Thyroid gland (tissue), 4 donors: Measurements from ENCODE around the gene TPCN1. TPM values are rescaled to one million over a fixed set of nuclear protein-coding genes. Genes with fewer than 3 reads are reported as not detected.

Source experiments
- DNase-seq, 2 donors: peaks; one replicate each; pipeline ENCODE4 v3.0.0-alpha.2; 2019
- H3K27ac ChIP-seq, 3 donors: fragments of 200-600 bp; sonication (generic); 1 replicate in 2 of 3; 2 replicates in 1 of 3; pipeline ENCODE4 v1.5.1; 2016 to 2019; ENCODE audit warnings: mild to moderate bottlenecking in 1 of 3, moderate library complexity in 1 of 3
- H3K27me3 ChIP-seq: fragments of 200-600 bp; sonication (generic); one replicate; pipeline ENCODE4 v1.5.1; 2019
- H3K36me3 ChIP-seq, 2 donors: fragments of 200-600 bp; sonication (generic); one replicate each; pipeline ENCODE4 v1.5.1; 2016 to 2019
- H3K4me1 ChIP-seq, 2 donors: fragments of 200-600 bp; sonication (generic); one replicate each; pipeline ENCODE4 v1.5.1; 2017 to 2019
- H3K4me3 ChIP-seq, 3 donors: fragments of 200-600 bp; sonication (generic); replicated peaks in 1 of 3; 1 replicate in 2 of 3; 2 replicates in 1 of 3; pipeline ENCODE4 v1.5.1; 2016; ENCODE audit warnings: mild to moderate bottlenecking in 1 of 3
- H3K9me3 ChIP-seq: fragments of 200-600 bp; sonication (generic); one replicate; pipeline ENCODE4 v1.5.1; 2017
- CTCF ChIP-seq, 6 experiments: fragments of 200-600 bp in 3 of 6; fragments of 450-650 bp in 3 of 6; sonication (generic) in 3 of 6; IDR thresholded peaks; one replicate each; pipeline ENCODE4 v1.5.1; 2016 to 2019; ENCODE audit warnings: antibody characterized with exemption in 6 of 6, mild to moderate bottlenecking in 2 of 6, inconsistent platforms in 1 of 6, moderate library complexity in 1 of 6
- POLR2A ChIP-seq, 2 donors: fragments of 450-650 bp; IDR thresholded peaks; one replicate each; pipeline ENCODE4 v1.6.1; 2017; ENCODE audit warnings: antibody characterized with exemption in 2 of 2, mild to moderate bottlenecking in 2 of 2, moderate library complexity in 1 of 2
- WGBS, 2 donors: methylation state at CpG; one replicate each; pipeline ENCODE4 v1.1.5; 2017; 5-methylcytosine and 5-hydroxymethylcytosine counted together
- intact Hi-C: fragments of 100-400 bp; cut with DNase I; formaldehyde crosslinking; loops from one replicate; pipeline ENCODE4 v1.15.1; 2023
- total RNA-seq, 4 donors: library from RNA; depleted of rRNA; stranded (reverse); fragments of >200 nt; gene quantifications; one replicate each; pipeline ENCODE4 v1.2.3, GENCODE V29; 2016

TPCN1 gene
- total RNA-seq, 4 donors from 2014 or later, result 58.3 to 135 (median 109) TPM

DNA sequence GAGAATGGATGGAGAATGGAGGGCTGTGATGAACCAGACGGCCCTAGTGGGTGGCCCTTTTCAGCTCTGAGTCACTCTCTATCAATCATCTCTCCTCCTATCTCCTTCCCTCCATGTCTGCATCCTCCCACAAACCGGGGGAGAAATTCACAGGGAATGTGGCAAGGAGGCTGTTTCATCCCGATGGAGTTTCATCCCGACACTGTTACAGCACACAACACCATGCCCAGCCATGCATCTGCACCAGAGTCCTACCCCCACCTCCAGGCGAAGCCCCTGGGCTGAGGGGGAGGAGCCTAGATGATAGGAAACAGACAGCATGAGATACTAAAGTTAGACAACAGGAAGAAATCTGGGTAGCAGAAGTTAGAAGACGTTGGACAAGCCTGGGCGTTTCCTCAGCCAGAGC lies 92.9 kb downstream of the TPCN1 start:
- H3K4me3 ChIP-seq, result no peak overlapping the region
- TF ChIP-seq POLR2A (IDR thresholded peaks at IDR 0.05), result no peak
- no peak for TF ChIP-seq CTCF (IDR thresholded peaks at IDR 0.05)
- no peaks in the 10 kb centered on the region for H3K9me3 ChIP-seq
- no peaks in the 10 kb centered on the region for H3K4me1 ChIP-seq
- no peak for DNase-seq
- intact Hi-C loops, result no loop called here
- H3K27me3 ChIP-seq, result no peaks in the 10 kb centered on the region
- no peak overlapping the region for H3K27ac ChIP-seq
- peaks cover 23 to 24% of the 10 kb centered on the region in 2 donors for H3K36me3 ChIP-seq
- WGBS, 2 donors, result 86 to 90% methylated on average over 7 of the region's 7 CpGs

GRCh38 chr12:113315358-113315757 lies 94.1 kb downstream of the TPCN1 start:
- H3K4me1 ChIP-seq, result no peaks in the 10 kb centered on the region
- TF ChIP-seq CTCF (IDR thresholded peaks at IDR 0.05) (no peak), POLR2A (IDR thresholded peaks at IDR 0.05) (no peak)
- intact Hi-C loops, result no loop called here
- H3K27ac ChIP-seq, result no peak overlapping the region
- no peak overlapping the region for H3K4me3 ChIP-seq
- H3K9me3 ChIP-seq, result no peaks in the 10 kb centered on the region
- H3K36me3 ChIP-seq, result peaks cover 15 to 22% of the 10 kb centered on the region in 2 donors
- no peaks in the 10 kb centered on the region for H3K27me3 ChIP-seq
- 80 to 84% methylated on average over 6 to 9 of the region's 9 CpGs for WGBS, 2 donors
- DNase-seq, result no peak

- TF ChIP-seq POLR2A (IDR thresholded peaks at IDR 0.05) (no peak), CTCF (IDR thresholded peaks at IDR 0.05) (no peak)
- H3K36me3 ChIP-seq, result peaks cover 15 to 27% of the 10 kb centered on the region in 2 donors
Measured at GRCh38 chr12:113316155-113316554, 94.9 kb downstream of the TPCN1 start.

DNA sequence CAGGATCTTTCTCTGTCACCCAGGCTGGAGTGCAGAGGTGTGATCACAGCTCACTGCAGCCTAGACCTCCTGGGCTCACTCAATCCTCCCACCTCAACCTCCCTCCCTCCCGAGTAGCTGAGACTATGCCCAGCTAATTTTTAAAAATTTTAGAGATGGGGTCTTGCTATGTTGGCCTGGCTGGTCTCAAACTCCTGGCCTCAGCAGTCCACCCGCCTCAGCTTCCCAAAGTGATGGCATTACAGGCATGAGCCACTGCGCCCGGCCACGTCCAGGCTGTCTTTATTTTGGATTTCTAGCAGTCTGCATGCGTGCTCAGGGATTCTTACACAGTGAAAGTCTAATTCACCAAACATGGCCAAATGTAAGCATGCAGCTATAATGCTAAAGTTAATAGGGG lies 95.9 kb downstream of the TPCN1 start:
- 97 to 99% methylated on average over 6 of the region's 6 CpGs for WGBS, 2 donors
- Histone ChIP-seq H3K27me3 (no peaks in the 10 kb centered on the region), H3K36me3 (peaks cover 15 to 27% of the 10 kb centered on the region in 2 donors), H3K9me3 (no peaks in the 10 kb centered on the region), H3K4me3 (no peak overlapping the region), H3K27ac (no peak overlapping the region), H3K4me1 (no peaks in the 10 kb centered on the region)
- TF ChIP-seq POLR2A (IDR thresholded peaks at IDR 0.05), result no peak
- no peak for TF ChIP-seq CTCF (IDR thresholded peaks at IDR 0.05)
- no peak for DNase-seq
- intact Hi-C loops, result no loop called here

More at GRCh38 chr12:113316155-113316554, 94.9 kb downstream of the TPCN1 start:
- Histone ChIP-seq H3K27me3 (no peaks in the 10 kb centered on the region), H3K4me1 (no peaks in the 10 kb centered on the region), H3K9me3 (no peaks in the 10 kb centered on the region), H3K4me3 (no peak overlapping the region), H3K27ac (no peak overlapping the region)
- WGBS, 2 donors, result 98% methylated on average over 5 to 7 of the region's 7 CpGs
- intact Hi-C loops, result no loop called here
- DNase-seq, result no peak

GRCh38 chr12:113318046-113318656 lies 96.9 kb downstream of the TPCN1 start:
- Histone ChIP-seq H3K4me3 (no peak overlapping the region), H3K27ac (no peak overlapping the region), H3K9me3 (no peaks in the 10 kb centered on the region), H3K4me1 (no peaks in the 10 kb centered on the region), H3K27me3 (no peaks in the 10 kb centered on the region), H3K36me3 (peaks cover 15 to 27% of the 10 kb centered on the region in 2 donors)
- TF ChIP-seq CTCF (IDR thresholded peaks at IDR 0.05) (no peak), POLR2A (IDR thresholded peaks at IDR 0.05) (no peak)
- 96 to 99% methylated on average over 4 of the region's 4 CpGs for WGBS, 2 donors
- intact Hi-C loops, result no loop called here
- no peak for DNase-seq
